Endothelial cell of umbilical vein (primary cell): Measurements from ENCODE around the gene TAF11L11. TPM values are rescaled to one million over a fixed set of nuclear protein-coding genes. Genes with fewer than 3 reads are reported as not detected.

Source experiments
- BruUV-seq: library from RNA; stranded (reverse); fragments of 400-500 nt; replicated peaks from 2 replicates; lab custom pipeline; 2021; lab: Mats Ljungman, UMichigan
- CTCF ChIA-PET: fragments of 300-600, 350-600 bp; sonication (Branson Sonifier 250); formaldehyde crosslinking; loops from one replicate; lab custom pipeline; 2021; ENCODE audit warnings: antibody characterized with exemption, inconsistent platforms; lab: Charles Lee
- POLR2A ChIA-PET: fragments of 300-600, 350-600 bp; sonication (Branson Sonifier 250); formaldehyde crosslinking; loops from one replicate; lab custom pipeline; 2021; ENCODE audit warnings: antibody characterized with exemption, inconsistent platforms; lab: Charles Lee
- DNase-seq: peaks from one replicate; pipeline ENCODE4 v3.0.0-alpha.2; 2011; ENCODE audit warnings: low read depth, low spot score
- FAIRE-seq: peaks from 2 replicates; lab custom pipeline; 2011; peaks lifted over from hg19 to GRCh38; lab: Jason Lieb, UNC
- H2AFZ ChIP-seq: 2 replicates; pipeline ENCODE4 v1.6.0; 2012; ENCODE audit warnings: low read depth, low read length, control low read depth, inconsistent platforms
- H3K27ac ChIP-seq: 2 replicates; pipeline ENCODE4 v1.5.1; 2011; ENCODE audit warnings: low read depth, mild to moderate bottlenecking, control low read depth, low read length, moderate library complexity; ENCODE audit not compliant: insufficient read depth
- H3K27me3 ChIP-seq, 2 experiments: 2 replicates each; pipeline versions ENCODE4 v1.6.0 to v1.6.1; 2011; ENCODE audit warnings: low read length in 2 of 2, mixed read lengths in 1 of 2; ENCODE audit not compliant: control insufficient read depth in 2 of 2, insufficient read depth in 2 of 2
- H3K36me3 ChIP-seq, 2 experiments: 2 replicates in 1 of 2; 3 replicates in 1 of 2; pipeline ENCODE4 v1.5.1; 2011; ENCODE audit warnings: low read length in 2 of 2, mild to moderate bottlenecking in 1 of 2, moderate library complexity in 1 of 2; ENCODE audit not compliant: control insufficient read depth in 2 of 2, insufficient read depth in 2 of 2; ENCODE audit errors: extremely low read depth in 1 of 2
- H3K4me1 ChIP-seq: 3 replicates; pipeline ENCODE4 v1.5.1; 2011; ENCODE audit warnings: mild to moderate bottlenecking, low read length; ENCODE audit not compliant: control insufficient read depth, insufficient read depth; ENCODE audit errors: extremely low read depth
- H3K4me2 ChIP-seq: 2 replicates; pipeline ENCODE4 v1.6.1; 2011; ENCODE audit warnings: low read length, control low read depth, mixed read lengths; ENCODE audit not compliant: insufficient read depth
- H3K4me3 ChIP-seq, 3 experiments: fragments of 200-600 bp in 1 of 3; sonication (generic), shearing (Covaris generic) in 1 of 3; replicated peaks in 1 of 3; 2 replicates each; pipeline ENCODE4 v1.5.1; 2011 to 2016; ENCODE audit warnings: control low read depth in 3 of 3, low read length in 3 of 3, mild to moderate bottlenecking in 2 of 3, inconsistent platforms in 1 of 3, low read depth in 1 of 3, moderate library complexity in 1 of 3; ENCODE audit not compliant: insufficient read depth in 1 of 3
- H3K79me2 ChIP-seq: 2 replicates; pipeline ENCODE4 v1.6.0; 2012; ENCODE audit warnings: low read length, inconsistent platforms; ENCODE audit not compliant: control insufficient read depth, insufficient read depth
- H3K9ac ChIP-seq: replicated peaks from 2 replicates; pipeline ENCODE3; 2011; ENCODE audit warnings: low read length, control low read depth; ENCODE audit not compliant: insufficient read depth; ENCODE audit errors: extremely low read depth
- H3K9me1 ChIP-seq: replicated peaks from 3 replicates; pipeline ENCODE4 v1.6.0; 2011; ENCODE audit warnings: mild to moderate bottlenecking, low read length; ENCODE audit not compliant: control insufficient read depth, insufficient read depth; ENCODE audit errors: extremely low read depth
- H3K9me3 ChIP-seq: replicated peaks from 2 replicates; pipeline ENCODE4 v1.5.1; 2012; ENCODE audit warnings: low read length, inconsistent platforms; ENCODE audit not compliant: control insufficient read depth, insufficient read depth
- H4K20me1 ChIP-seq: replicated peaks from 2 replicates; pipeline ENCODE3; 2011; ENCODE audit warnings: mild to moderate bottlenecking, low read length; ENCODE audit not compliant: control insufficient read depth, insufficient read depth; ENCODE audit errors: extremely low read depth
- CTCF ChIP-seq, 2 donors: IDR thresholded peaks; 1 replicate in 1 of 2; 2 replicates in 1 of 2; pipeline ENCODE4 v1.5.1; 2011; ENCODE audit warnings: low read length in 2 of 2, mild to moderate bottlenecking in 2 of 2, moderate library complexity in 2 of 2, control low read depth in 1 of 2, inconsistent platforms in 1 of 2, low read depth in 1 of 2; ENCODE audit not compliant: insufficient read depth in 1 of 2; ENCODE audit errors: extremely low read depth in 1 of 2
- EZH2 ChIP-seq: IDR thresholded peaks from 2 replicates; pipeline ENCODE4 v1.6.1; 2012; ENCODE audit warnings: borderline replicate concordance, low read depth, mild to moderate bottlenecking, moderate library complexity, low read length, inconsistent platforms; ENCODE audit not compliant: severe bottlenecking
- FOS ChIP-seq: IDR thresholded peaks from 2 replicates; pipeline ENCODE4 v1.6.1; 2011; ENCODE audit warnings: mild to moderate bottlenecking, low read length, moderate library complexity, borderline replicate concordance; ENCODE audit not compliant: insufficient read depth
- GATA2 ChIP-seq: IDR thresholded peaks from 2 replicates; pipeline ENCODE4 v1.7.0; 2011; ENCODE audit warnings: low read depth, mild to moderate bottlenecking, moderate library complexity, mixed read lengths, low read length; ENCODE audit not compliant: insufficient read length, insufficient read depth
- JUN ChIP-seq: IDR thresholded peaks from 2 replicates; pipeline ENCODE4 v1.6.1; 2011; ENCODE audit warnings: borderline replicate concordance, low read depth; ENCODE audit not compliant: insufficient read length, insufficient read depth
- MAX ChIP-seq: IDR thresholded peaks from 2 replicates; pipeline ENCODE4 v1.6.1; 2011; ENCODE audit not compliant: insufficient read depth, insufficient read length
- MYC ChIP-seq: IDR thresholded peaks from one replicate; pipeline ENCODE4 v1.6.1; 2011; ENCODE audit warnings: mild to moderate bottlenecking, low read depth, low read length
- POLR2A ChIP-seq: IDR thresholded peaks from 2 replicates; pipeline ENCODE4 v1.6.1; 2012; ENCODE audit warnings: low read depth, mild to moderate bottlenecking, control low read depth, low read length
- POLR2AphosphoS5 ChIP-seq: IDR thresholded peaks from 2 replicates; pipeline ENCODE4 v1.6.1; 2012; ENCODE audit warnings: low read depth, mild to moderate bottlenecking, control low read depth, low read length, moderate library complexity; ENCODE audit not compliant: insufficient read depth
- dilution Hi-C: fragments of 300-500 bp; cut with MboI; formaldehyde crosslinking; loops from one replicate; pipeline ENCODE4 v1.15.0; 2019; ENCODE audit warnings: low sequenced_read_pairs; ENCODE audit not compliant: extremely low pct_ligation_motif_present
- intact Hi-C: fragments of 100-400 bp; cut with micrococcal nuclease; formaldehyde crosslinking; loops from one replicate; pipeline ENCODE4 v1.10.0; 2022
- polyA plus RNA-seq, 4 experiments: library from polyadenylated mRNA; depleted of rRNA in 3 of 4; stranded (reverse) in 3 of 4; unstranded in 1 of 4; fragments of >200 nt; gene quantifications; 2 replicates each; pipeline versions ENCODE4 v1.2.1 to v1.2.3, GENCODE V29; 2011 to 2012; ENCODE audit warnings: missing spikeins in 1 of 4
- total RNA-seq: library from RNA; stranded (reverse); gene quantifications from 2 replicates; pipeline ENCODE4 v1.2.3, GENCODE V29; 2021

Gene TAF11L11
- total and polyA plus RNA-seq, 2 donors (not counting 3 experiments of a cell fraction or from before 2014, with no cell fraction given): not detected

- no peak overlapping the region for H3K4me3 ChIP-seq
- CTCF ChIA-PET: no interaction called here
- POLR2A ChIA-PET: no interaction called here
- no peak overlapping the region for H3K4me2 ChIP-seq
- no peak overlapping the region for H3K9ac ChIP-seq
- H3K79me2 ChIP-seq: no peaks in the 10 kb centered on the region
- H2AFZ ChIP-seq: no peak overlapping the region
- no peaks in the 10 kb centered on the region for H3K9me3 ChIP-seq
- H4K20me1 ChIP-seq: no peaks in the 10 kb centered on the region
- H3K36me3 ChIP-seq: no peaks in the 10 kb centered on the region
- no peaks in the 10 kb centered on the region for H3K27me3 ChIP-seq
- BruUV-seq: no TSS peak
- TF ChIP-seq POLR2A: no peak
- TF ChIP-seq CTCF (IDR thresholded peaks at IDR 0.05; ENCODE audit: extremely low read depth in 1 of 2, insufficient read depth in 1 of 2, low read depth in 1 of 2, low read length in 2 of 2): peak in 1 of 2 donors; percentile 6
- H3K9me1 ChIP-seq: no peaks in the 10 kb centered on the region
- H3K27ac ChIP-seq: no peak overlapping the region
- dilution Hi-C loops: no loop called here
- no peaks in the 10 kb centered on the region for H3K4me1 ChIP-seq
- no peak for DNase-seq
- no peak for FAIRE-seq
- intact Hi-C loops: no loop called here
Measured at GRCh38 chr5:17620627-17621026, 16.6 kb downstream of the TAF11L11 start.

- Histone ChIP-seq H3K27ac (no peak overlapping the region), H3K4me3 (no peak overlapping the region), H3K4me1 (no peaks in the 10 kb centered on the region), H3K9me3 (no peaks in the 10 kb centered on the region), H2AFZ (no peak overlapping the region), H4K20me1 (no peaks in the 10 kb centered on the region), H3K9ac (no peak overlapping the region), H3K79me2 (no peaks in the 10 kb centered on the region), H3K9me1 (no peaks in the 10 kb centered on the region), H3K4me2 (no peak overlapping the region), H3K27me3 (no peaks in the 10 kb centered on the region), H3K36me3 (no peaks in the 10 kb centered on the region)
- ChIA-PET POLR2A (no interaction called here), CTCF (no interaction called here)
- intact Hi-C loops (no loop called here), dilution Hi-C loops (no loop called here)
- no TSS peak for BruUV-seq
- TF ChIP-seq POLR2AphosphoS5 (no peak), EZH2 (no peak), MAX (no peak), CTCF (IDR thresholded peaks at IDR 0.05; ENCODE audit: extremely low read depth in 1 of 2, insufficient read depth in 1 of 2, low read depth in 1 of 2, low read length in 2 of 2) (no peak), GATA2 (no peak), JUN (no peak), POLR2A (no peak), MYC (no peak), FOS (no peak)
- no peak for DNase-seq
- no peak for FAIRE-seq
Measured at GRCh38 chr5:17625686-17626085, 21.7 kb downstream of the TAF11L11 start.
